ENCODE measurements around the gene PEX14. TPM values are rescaled to one million over a fixed set of nuclear protein-coding genes. Genes with fewer than 3 reads are reported as not detected.

The PEX14 gene
- total and polyA plus RNA-seq, 8 donors, result 8.2 to 26.3 (median 12.6) TPM

GRCh38 chr1:10616696-10617095 is 141.9 kb downstream of the PEX14 start:
- Histone ChIP-seq H3K27ac (no peak overlapping the region), H3K4me3 (no peak overlapping the region), H3K36me3 (peaks cover 0 to 34% (median 18%) of the 10 kb centered on the region in 4 donors), H3K9me3 (no peaks in the 10 kb centered on the region), H3K27me3 (no peaks in the 10 kb centered on the region), H3K4me1 (no peaks in the 10 kb centered on the region)
- no peak for DNase-seq
- WGBS, 5 donors, result 94 to 98% (median 96%) methylated on average over 14 to 15 of the region's 15 CpGs
- TF ChIP-seq POLR2A (IDR thresholded peaks at IDR 0.05) (no peak), CTCF (IDR thresholded peaks at IDR 0.05) (no peak), EP300 (IDR thresholded peaks at IDR 0.05) (no peak), POLR2AphosphoS5 (IDR thresholded peaks at IDR 0.05) (no peak)
- intact Hi-C loops (cut with DNase I; ENCODE audit: low total_unique reads), result no loop called here

GRCh38 chr1:10617318-10617717 is 142.6 kb downstream of the PEX14 start:
- Histone ChIP-seq H3K36me3 (peaks cover 0 to 39% (median 21%) of the 10 kb centered on the region in 4 donors), H3K4me3 (no peak overlapping the region), H3K27ac (no peak overlapping the region), H3K9me3 (no peaks in the 10 kb centered on the region), H3K27me3 (no peaks in the 10 kb centered on the region), H3K4me1 (no peaks in the 10 kb centered on the region)
- 93 to 99% (median 96%) methylated on average over 5 of the region's 5 CpGs for WGBS, 5 donors
- intact Hi-C loops (cut with DNase I; ENCODE audit: low total_unique reads), result no loop called here
- no peak for TF ChIP-seq CTCF (IDR thresholded peaks at IDR 0.05)
- no peak for TF ChIP-seq EP300 (IDR thresholded peaks at IDR 0.05)
- no peak for TF ChIP-seq POLR2AphosphoS5 (IDR thresholded peaks at IDR 0.05)
- TF ChIP-seq POLR2A (IDR thresholded peaks at IDR 0.05), result no peak
- no peak for DNase-seq

- H3K27ac ChIP-seq, result no peak overlapping the region
- peaks cover under 1 to 48% (median 27%) of the 10 kb centered on the region in 4 donors for H3K36me3 ChIP-seq
- no peak overlapping the region for H3K4me3 ChIP-seq
- no peak for DNase-seq
- no peaks in the 10 kb centered on the region for H3K4me1 ChIP-seq
- WGBS, 5 donors, result 94 to 97% (median 97%) methylated on average over 20 to 23 of the region's 23 CpGs
- H3K9me3 ChIP-seq, result no peaks in the 10 kb centered on the region
- intact Hi-C loops (cut with DNase I; ENCODE audit: low total_unique reads), result no loop called here
- no peaks in the 10 kb centered on the region for H3K27me3 ChIP-seq
- no peak for TF ChIP-seq POLR2A (IDR thresholded peaks at IDR 0.05)
- TF ChIP-seq CTCF (IDR thresholded peaks at IDR 0.05), result no peak
- no peak for TF ChIP-seq POLR2AphosphoS5 (IDR thresholded peaks at IDR 0.05)
Observed at GRCh38 chr1:10617931-10618885, 143.5 kb downstream of the PEX14 start.

- Histone ChIP-seq H3K36me3 (peaks cover 5 to 73% (median 50%) of the 10 kb centered on the region in 4 donors), H3K9me3 (no peaks in the 10 kb centered on the region), H3K4me1 (peaks cover 0 to 5% (median 0%) of the 10 kb centered on the region in 4 donors), H3K27ac (no peak overlapping the region), H3K27me3 (no peaks in the 10 kb centered on the region), H3K4me3 (no peak overlapping the region)
- WGBS, 5 donors, result 85 to 96% (median 91%) methylated on average over 12 of the region's 12 CpGs
- TF ChIP-seq CTCF (IDR thresholded peaks at IDR 0.05) (no peak), POLR2A (IDR thresholded peaks at IDR 0.05) (no peak), POLR2AphosphoS5 (IDR thresholded peaks at IDR 0.05) (no peak), EP300 (IDR thresholded peaks at IDR 0.05) (no peak)
- intact Hi-C loops (cut with DNase I; ENCODE audit: low total_unique reads), result no loop called here
- DNase-seq, result no peak
Observed at GRCh38 chr1:10620776-10621175, 146.0 kb downstream of the PEX14 start.
